ENCODE measurements around the gene DBNL.
"Not testable (repeated sequence)": the region's sequence is repeated elsewhere in the genome, so short reads cannot be mapped to it uniquely, and the experiment has no call there.

DBNL gene

GRCh38 chr7:44044315-44045225 is at the start of gene DBNL:
Gene DBNL, plus strand, starts transcription at chr7:44044702. Its CDS starts 36 bp downstream, at chr7:44044738.
- peak; percentile 86 to 88 for DNase-seq

- not testable (repeated sequence) for DNase-seq
These were observed 47.0 kb upstream of the DBNL start, which contains the start of gene SPDYE1 for GRCh38 chr7:43997532-43997931. Gene SPDYE1, plus strand, starts transcription at chr7:43997897. Its CDS starts 2,053 bp downstream, at chr7:43999950.

DNA sequence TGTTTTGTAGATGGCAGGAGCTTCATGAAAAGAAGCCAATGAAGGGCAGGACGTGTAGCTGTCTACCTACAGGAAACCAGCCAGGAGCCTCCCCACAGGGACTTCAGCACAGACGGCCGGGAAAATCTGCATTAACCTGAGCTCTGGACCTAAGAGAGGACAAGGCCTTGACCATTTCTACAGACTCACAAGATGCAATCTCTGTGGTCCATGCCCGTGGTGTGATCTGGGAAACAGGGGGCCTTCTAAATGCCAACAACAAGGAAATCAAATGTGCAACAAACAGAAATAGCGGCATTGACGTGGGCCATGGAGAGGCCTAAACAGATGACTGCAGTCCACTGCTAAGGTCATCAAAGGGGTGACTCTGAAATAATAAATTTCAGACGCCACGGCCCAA is 32.4 kb upstream of the DBNL start:
- not testable (repeated sequence) for DNase-seq

DNA sequence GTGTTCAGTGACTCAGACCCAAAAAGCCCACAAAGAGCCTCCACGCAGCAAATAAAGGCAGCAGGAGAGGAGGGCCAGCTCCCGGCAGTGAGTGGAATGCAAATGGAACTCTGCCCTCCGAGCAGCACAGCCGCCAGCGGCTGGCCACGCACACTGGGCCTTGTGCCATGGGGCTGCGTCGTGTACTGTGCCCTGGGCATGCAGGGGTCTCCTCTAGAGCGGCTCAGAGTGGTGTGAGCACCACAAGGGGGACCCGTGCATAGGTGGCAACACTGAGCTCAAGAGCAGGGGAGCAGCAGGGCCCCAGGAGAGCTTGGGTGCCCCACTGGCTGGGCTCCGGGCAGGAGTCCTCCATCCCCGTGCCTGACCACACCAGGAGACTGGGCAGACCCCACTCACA is 29.4 kb upstream of the DBNL start:
- DNase-seq: not testable (repeated sequence)

GRCh38 chr7:44018857-44019807 is 25.4 kb upstream of the DBNL start:
- peak; percentile 98 to 100 for DNase-seq

- not testable (repeated sequence) for DNase-seq
These were observed 24.7 kb upstream of the DBNL start for GRCh38 chr7:44019825-44020224.

- not testable (repeated sequence) for DNase-seq
These were observed 22.4 kb upstream of the DBNL start for GRCh38 chr7:44022069-44022468.

GRCh38 chr7:44022796-44023467 is 21.6 kb upstream of the DBNL start:
- not testable (repeated sequence) for DNase-seq

DNA sequence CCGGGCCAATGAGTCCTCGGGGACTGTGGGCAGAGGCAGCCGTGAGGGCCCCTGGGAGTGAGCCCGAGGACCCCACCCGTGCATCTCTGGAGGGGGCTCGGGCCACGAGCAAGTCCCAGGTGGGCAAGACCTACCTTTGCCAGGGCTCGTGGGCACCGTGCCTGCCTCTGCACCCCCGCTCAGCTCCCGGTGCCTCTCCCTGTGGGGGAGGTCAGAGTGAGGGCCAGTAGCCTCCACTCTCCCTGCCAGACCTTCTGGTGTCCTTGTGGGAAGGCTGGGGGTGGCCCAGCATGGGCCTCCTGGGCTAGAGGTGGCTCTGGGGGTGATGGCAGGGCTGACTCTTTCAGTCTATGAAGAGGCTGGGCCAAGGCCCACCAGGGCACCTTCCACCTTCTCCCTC is 15.1 kb upstream of the DBNL start:
- DNase-seq: not testable (repeated sequence)

DNA sequence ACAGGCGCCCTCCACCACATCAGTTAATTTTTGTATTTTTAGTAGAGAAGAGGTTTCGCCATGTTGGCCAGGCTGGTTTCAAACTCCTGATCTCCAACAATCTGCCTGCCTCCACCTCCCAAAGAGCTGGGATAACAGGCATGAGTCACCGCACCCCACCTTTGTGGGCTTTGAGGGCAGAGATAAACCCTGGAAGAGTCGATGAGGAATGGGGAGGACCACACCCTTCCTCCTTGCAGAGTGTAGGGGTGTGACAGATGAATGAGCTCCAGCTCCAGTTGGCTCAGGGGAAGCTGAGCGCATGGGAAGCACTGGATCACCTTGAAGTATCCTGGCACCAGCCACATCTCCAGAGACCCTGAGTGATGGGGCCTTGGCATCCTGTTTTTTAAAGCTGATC is 14.5 kb upstream of the DBNL start:
- DNase-seq: not testable (repeated sequence)

DNA sequence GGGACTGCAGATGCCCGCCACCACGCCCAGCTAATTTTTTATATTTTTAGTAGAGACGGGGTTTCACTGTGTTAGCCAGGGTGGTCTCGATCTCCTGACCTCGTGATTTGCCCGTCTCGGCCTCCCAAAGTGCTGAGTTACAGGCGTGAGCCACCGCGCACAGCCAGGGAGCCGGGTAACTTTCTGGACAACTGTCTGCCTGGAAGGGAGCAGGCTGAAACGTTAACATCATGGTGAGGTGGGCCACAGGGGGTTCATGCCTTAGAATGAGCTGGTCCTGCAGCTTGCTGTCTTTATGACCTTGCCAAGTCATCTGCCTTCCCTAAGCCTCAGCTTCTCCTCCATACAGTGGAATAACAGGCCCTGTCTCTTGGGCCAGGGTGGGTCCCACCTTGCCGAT is 13.2 kb upstream of the DBNL start:
- DNase-seq: not testable (repeated sequence)

DNA sequence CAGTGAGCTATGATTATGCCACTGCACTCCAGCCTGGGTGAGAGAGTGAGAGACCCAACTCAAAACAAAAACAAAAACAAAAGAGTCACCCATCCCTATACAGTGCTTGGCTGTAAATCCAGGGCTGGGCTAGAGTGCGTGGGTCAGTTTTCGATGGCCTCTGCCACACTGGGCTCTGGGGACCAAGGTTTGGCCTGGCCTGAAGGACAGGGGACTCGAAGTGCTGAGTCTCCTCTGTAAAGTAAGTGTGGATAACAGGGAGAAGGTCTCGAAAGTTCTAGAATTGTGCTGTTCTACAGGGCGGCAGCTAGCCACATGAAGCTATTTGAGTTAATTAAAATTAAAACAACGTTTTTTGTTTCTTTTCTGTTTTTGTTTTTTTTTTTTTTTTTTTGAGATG is 12.5 kb upstream of the DBNL start:
- DNase-seq: not testable (repeated sequence)

DNA sequence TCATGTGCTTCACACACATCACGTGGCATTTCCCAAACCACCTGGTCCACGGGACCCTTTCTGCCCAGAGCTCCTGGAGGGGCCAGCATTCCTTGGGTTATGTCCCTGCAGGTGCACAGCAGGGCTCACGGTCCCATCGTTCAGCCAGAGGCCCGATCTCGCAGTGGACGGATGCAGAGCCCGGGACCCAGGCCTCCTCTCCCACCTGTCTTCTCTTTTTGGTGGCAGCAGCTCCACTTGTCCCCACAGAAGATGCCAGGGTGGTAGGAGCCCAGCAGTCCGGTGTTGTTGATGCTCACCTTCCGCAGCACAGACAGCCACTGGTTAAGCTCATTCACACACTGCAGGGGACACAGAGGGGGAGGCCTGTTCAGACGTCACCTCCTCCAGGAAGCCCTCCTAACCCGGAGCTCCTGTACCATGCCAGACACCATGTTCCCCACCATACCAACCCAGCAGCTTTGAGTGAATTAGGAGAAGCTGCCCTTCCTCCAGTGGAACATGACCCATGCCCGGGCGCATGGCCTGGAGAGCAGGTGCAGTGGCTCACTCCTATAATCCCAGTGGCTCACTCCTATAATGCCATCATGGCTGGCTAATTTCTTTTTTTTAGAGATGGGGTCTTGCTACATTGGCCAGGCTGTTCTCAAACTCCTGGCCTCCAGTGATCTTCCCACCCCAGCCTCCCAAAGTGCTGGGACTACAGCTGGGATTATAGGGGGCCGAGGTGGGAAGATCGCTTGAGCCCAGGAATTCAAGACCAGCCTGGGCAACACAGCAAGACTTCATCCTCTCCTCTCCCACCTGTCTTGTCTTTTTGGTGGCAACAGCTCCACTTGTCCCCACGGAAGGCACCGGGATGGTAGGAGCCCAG is 10.3 kb upstream of the DBNL start:
- DNase-seq: not testable (repeated sequence)

- DNase-seq: peak; percentile 46 to 60
These were observed 8.1 kb upstream of the DBNL start for GRCh38 chr7:44036364-44036763.

GRCh38 chr7:44037951-44038350 is 6.6 kb upstream of the DBNL start:
- not testable (repeated sequence) for DNase-seq

GRCh38 chr7:44038553-44038952 is 5.9 kb upstream of the DBNL start:
- DNase-seq: not testable (repeated sequence)

GRCh38 chr7:44038961-44039558 is 5.4 kb upstream of the DBNL start:
- peak; percentile 91 to 93 for DNase-seq

- not testable (repeated sequence) for DNase-seq
These were observed 4.6 kb upstream of the DBNL start for GRCh38 chr7:44039800-44040492.

DNA sequence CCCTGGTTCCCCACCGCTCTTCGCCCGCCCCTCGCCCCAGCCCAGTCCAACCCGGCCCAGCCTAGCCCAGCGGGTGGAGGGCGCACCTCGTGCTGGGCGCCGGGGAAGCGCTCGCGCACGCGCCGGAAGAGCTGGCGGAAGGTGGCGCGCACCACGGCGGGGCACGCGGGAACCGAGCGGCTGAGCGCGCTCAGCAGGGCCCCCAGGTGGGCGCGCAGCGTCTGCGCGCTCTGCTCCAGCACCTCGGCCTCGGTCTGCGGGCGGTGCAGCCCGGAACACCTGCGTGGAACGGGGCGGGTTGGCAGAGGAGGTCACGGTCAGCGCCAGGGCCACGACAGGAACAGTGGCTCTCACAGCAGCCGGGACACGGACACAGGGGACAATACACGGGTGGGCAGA is 4.0 kb upstream of the DBNL start:
- peak; percentile 77 to 79 for DNase-seq

DNA sequence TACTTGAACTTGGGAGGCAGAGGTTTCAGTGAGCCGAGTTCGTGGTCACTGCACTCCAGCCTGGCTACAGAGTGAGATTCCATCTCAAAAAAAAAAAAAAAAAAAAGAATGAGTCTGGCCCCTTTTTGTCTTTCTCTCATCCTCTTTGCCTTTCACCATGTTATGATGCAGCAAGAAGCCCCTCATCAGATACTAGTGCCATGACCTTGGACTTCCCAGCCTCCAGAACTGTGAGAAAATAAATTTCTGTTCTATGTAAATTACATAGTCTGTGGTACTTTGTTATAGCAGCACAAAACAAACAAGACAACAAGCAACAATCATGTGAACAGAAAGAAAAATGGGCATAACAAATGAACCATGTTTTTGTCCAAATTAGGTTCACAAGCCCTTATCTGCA is 2.3 kb upstream of the DBNL start:
- no peak for DNase-seq

Data from CD4-positive, alpha-beta T cell treated with Interleukin-4 for 1 hour (primary cell).